H9 (cell line): ENCODE data around the gene CEP128. TPM values are rescaled to one million over a fixed set of nuclear protein-coding genes. Genes with fewer than 3 reads are reported as not detected.

Experiments
- DNase-seq: peaks from one replicate; pipeline ENCODE4 v3.0.0-alpha.2; 2017
- H2AFZ ChIP-seq: one replicate; pipeline ENCODE4 v1.6.1; 2013; ENCODE audit warnings: mild to moderate bottlenecking, low read length, control low read depth, moderate library complexity
- H2AK5ac ChIP-seq: 2 replicates; pipeline ENCODE4 v1.6.1; 2013; ENCODE audit warnings: low read length, control low read depth, mixed read lengths; ENCODE audit not compliant: insufficient read length
- H2BK120ac ChIP-seq: one replicate; pipeline ENCODE4 v1.6.1; 2013; ENCODE audit warnings: low read depth, mild to moderate bottlenecking, low read length, control low read depth, inconsistent platforms; ENCODE audit not compliant: poor library complexity, severe bottlenecking
- H2BK12ac ChIP-seq: 2 replicates; pipeline ENCODE4 v1.6.1; 2013; ENCODE audit warnings: low read length, control low read depth, mixed read lengths, low read depth; ENCODE audit not compliant: insufficient read length
- H2BK15ac ChIP-seq: 2 replicates; pipeline ENCODE4 v1.6.1; 2013; ENCODE audit warnings: low read depth, low read length, control low read depth
- H2BK20ac ChIP-seq: one replicate; pipeline ENCODE4 v1.6.1; 2013; ENCODE audit warnings: low read depth, mild to moderate bottlenecking, low read length, control low read depth, inconsistent platforms; ENCODE audit not compliant: poor library complexity, severe bottlenecking
- H2BK5ac ChIP-seq: 2 replicates; pipeline ENCODE4 v1.6.1; 2013; ENCODE audit warnings: low read length, control low read depth, mixed read lengths; ENCODE audit not compliant: insufficient read length
- H3K14ac ChIP-seq: 2 replicates; pipeline ENCODE4 v1.6.1; 2013; ENCODE audit warnings: low read length, control low read depth; ENCODE audit not compliant: insufficient read depth
- H3K18ac ChIP-seq: 2 replicates; pipeline ENCODE4 v1.6.1; 2013; ENCODE audit warnings: low read depth, mild to moderate bottlenecking, mixed read lengths, low read length, control low read depth; ENCODE audit not compliant: insufficient read length
- H3K23ac ChIP-seq: 2 replicates; pipeline ENCODE4 v1.6.1; 2013; ENCODE audit warnings: low read length, control low read depth, mixed read lengths, low read depth; ENCODE audit not compliant: insufficient read length
- H3K23me2 ChIP-seq: 2 replicates; pipeline ENCODE4 v1.6.1; 2013; ENCODE audit warnings: low read depth, mild to moderate bottlenecking, mixed read lengths, low read length, control low read depth; ENCODE audit not compliant: insufficient read length, poor library complexity, severe bottlenecking
- H3K27ac ChIP-seq: 2 replicates; pipeline ENCODE4 v1.5.1; 2013; ENCODE audit warnings: low read length, control low read depth, mixed read lengths, low read depth; ENCODE audit not compliant: insufficient read length
- H3K27me3 ChIP-seq: 2 replicates; pipeline ENCODE4 v1.6.1; 2013; ENCODE audit warnings: low read length, control low read depth, inconsistent platforms; ENCODE audit not compliant: insufficient read depth
- H3K4ac ChIP-seq: 2 replicates; pipeline ENCODE4 v1.6.1; 2013; ENCODE audit warnings: low read depth, mild to moderate bottlenecking, control low read depth, inconsistent platforms, low read length, moderate library complexity
- H3K4me1 ChIP-seq: 2 replicates; pipeline ENCODE4 v1.6.1; 2013; ENCODE audit warnings: low read length, control low read depth, inconsistent platforms; ENCODE audit not compliant: insufficient read depth
- H3K4me2 ChIP-seq: 2 replicates; pipeline ENCODE4 v1.6.1; 2013; ENCODE audit warnings: low read length, control low read depth, mixed read lengths; ENCODE audit not compliant: insufficient read length, insufficient read depth
- H3K56ac ChIP-seq: 2 replicates; pipeline ENCODE4 v1.6.1; 2013; ENCODE audit warnings: low read depth, mild to moderate bottlenecking, mixed read lengths, low read length, control low read depth; ENCODE audit not compliant: insufficient read length
- H3K79me1 ChIP-seq: 2 replicates; pipeline ENCODE4 v1.6.1; 2013; ENCODE audit warnings: low read depth, mild to moderate bottlenecking, moderate library complexity, low read length, control low read depth, inconsistent platforms; ENCODE audit not compliant: insufficient read depth, poor library complexity, severe bottlenecking
- H3K79me2 ChIP-seq: 2 replicates; pipeline ENCODE4 v1.6.1; 2013; ENCODE audit warnings: low read length, control low read depth, inconsistent platforms; ENCODE audit not compliant: insufficient read depth
- H3K9ac ChIP-seq: 2 replicates; pipeline ENCODE4 v1.6.1; 2013; ENCODE audit warnings: low read length, control low read depth, mixed read lengths; ENCODE audit not compliant: insufficient read length; ENCODE audit errors: extremely low read depth
- H3K9me3 ChIP-seq: one replicate; pipeline ENCODE4 v1.6.1; 2013; ENCODE audit warnings: low read depth, low read length, inconsistent platforms; ENCODE audit not compliant: control insufficient read depth
- H3T11ph ChIP-seq: one replicate; pipeline ENCODE4 v1.6.1; 2013; ENCODE audit warnings: mild to moderate bottlenecking, low read length, control low read depth, inconsistent platforms
- H4K20me1 ChIP-seq: one replicate; pipeline ENCODE4 v1.6.1; 2013; ENCODE audit not compliant: control insufficient read depth, insufficient read length, insufficient read depth
- H4K5ac ChIP-seq: 2 replicates; pipeline ENCODE4 v1.6.1; 2013; ENCODE audit warnings: low read depth, mild to moderate bottlenecking, mixed read lengths, low read length, control low read depth; ENCODE audit not compliant: insufficient read length
- H4K8ac ChIP-seq: replicated peaks from 2 replicates; pipeline ENCODE4 v1.6.1; 2013; ENCODE audit warnings: low read length, control low read depth, mixed read lengths, low read depth; ENCODE audit not compliant: insufficient read length
- H4K91ac ChIP-seq: 2 replicates; pipeline ENCODE4 v1.6.1; 2013; ENCODE audit warnings: low read depth, mild to moderate bottlenecking, moderate library complexity, mixed read lengths, low read length, control low read depth; ENCODE audit not compliant: insufficient read length
- H3K27ac Mint-ChIP-seq, 3 experiments: 2 replicates in 2 of 3; 3 replicates in 1 of 3; pipeline ENCODE4 v1.8.0; 2020 to 2021; ENCODE audit warnings: mixed read lengths in 3 of 3, mild to moderate bottlenecking in 1 of 3, moderate library complexity in 1 of 3
- H3K27me3 Mint-ChIP-seq: 2 replicates; pipeline ENCODE4 v1.8.0; 2021; ENCODE audit warnings: low read depth, mild to moderate bottlenecking, moderate library complexity, mixed read lengths
- H3K36me3 Mint-ChIP-seq, 3 experiments: 2 replicates in 2 of 3; 3 replicates in 1 of 3; pipeline ENCODE4 v1.8.0; 2020 to 2021; ENCODE audit warnings: low read depth in 3 of 3, mixed read lengths in 3 of 3; ENCODE audit not compliant: insufficient read depth in 1 of 3
- H3K4me1 Mint-ChIP-seq, 2 experiments: 2 replicates each; pipeline ENCODE4 v1.8.0; 2020; ENCODE audit warnings: mixed read lengths in 2 of 2
- H3K4me3 Mint-ChIP-seq, 2 experiments: 2 replicates in 1 of 2; 3 replicates in 1 of 2; pipeline ENCODE4 v1.8.0; 2020 to 2021; ENCODE audit warnings: mild to moderate bottlenecking in 2 of 2, mixed read lengths in 2 of 2, moderate library complexity in 1 of 2
- H3K9me3 Mint-ChIP-seq, 2 experiments: 2 replicates in 1 of 2; 3 replicates in 1 of 2; pipeline ENCODE4 v1.8.0; 2020; ENCODE audit warnings: mild to moderate bottlenecking in 2 of 2, mixed read lengths in 2 of 2, moderate library complexity in 1 of 2
- WGBS: extraction: QIAGEN DNeasy Blood & Tissue Kit; methylation state at CpG from one replicate; pipeline ENCODE4 v1.1.7; 2013; ENCODE audit warnings: missing lambda C conversion rate, low lambda C conversion rate, mixed read lengths; ENCODE audit not compliant: insufficient read length; ENCODE audit errors: extremely low coverage; 5-methylcytosine and 5-hydroxymethylcytosine counted together
- total RNA-seq: library from RNA; stranded (reverse); gene quantifications from 2 replicates; pipeline ENCODE4 v1.2.1, GENCODE V29; 2021
- TF ChIP-seq, protein P1 (sequence below): fragments of 200-600 bp; sonication (generic); conservative IDR thresholded peaks from 3 replicates; pipeline ENCODE4 v1.8.0; 2021; ENCODE audit warnings: antibody characterized with exemption, mild to moderate bottlenecking

Gene CEP128
- total RNA-seq, 1 experiment from 2014 or later: 16.3 TPM

DNA sequence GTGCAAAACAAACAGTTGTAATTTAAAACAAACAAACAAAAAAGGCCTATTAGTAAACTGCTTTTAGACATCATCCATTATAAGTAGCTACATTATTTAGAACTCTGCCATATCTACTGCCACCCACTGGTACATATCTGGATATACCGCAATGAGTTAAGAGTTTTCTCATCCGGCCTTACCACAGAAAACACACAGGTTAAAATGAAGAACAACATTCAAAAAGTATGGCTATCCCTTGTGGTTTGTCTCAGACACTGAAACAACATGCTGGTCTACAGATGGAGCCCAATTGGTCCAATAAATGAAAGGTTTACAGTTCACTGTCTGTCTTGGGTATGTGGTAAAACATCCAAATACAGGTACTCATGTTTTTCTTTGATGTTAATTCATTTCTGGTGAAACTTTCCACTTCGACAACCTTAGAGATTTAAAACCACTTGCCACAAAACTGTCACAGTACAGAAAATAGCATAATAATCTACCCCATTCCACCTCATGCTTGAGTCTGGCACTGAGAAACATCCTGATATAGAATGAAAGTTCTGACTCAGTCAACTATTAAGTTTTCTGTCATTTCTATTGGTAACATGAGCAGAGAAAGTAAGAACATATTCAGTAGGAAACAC lies 354.3 kb downstream of the CEP128 start:
- no peak for DNase-seq
- no peak overlapping the region for H3T11ph ChIP-seq

More for the DNA sequence above, 354.3 kb downstream of the CEP128 start:
- TF ChIP-seq, protein P1, sequence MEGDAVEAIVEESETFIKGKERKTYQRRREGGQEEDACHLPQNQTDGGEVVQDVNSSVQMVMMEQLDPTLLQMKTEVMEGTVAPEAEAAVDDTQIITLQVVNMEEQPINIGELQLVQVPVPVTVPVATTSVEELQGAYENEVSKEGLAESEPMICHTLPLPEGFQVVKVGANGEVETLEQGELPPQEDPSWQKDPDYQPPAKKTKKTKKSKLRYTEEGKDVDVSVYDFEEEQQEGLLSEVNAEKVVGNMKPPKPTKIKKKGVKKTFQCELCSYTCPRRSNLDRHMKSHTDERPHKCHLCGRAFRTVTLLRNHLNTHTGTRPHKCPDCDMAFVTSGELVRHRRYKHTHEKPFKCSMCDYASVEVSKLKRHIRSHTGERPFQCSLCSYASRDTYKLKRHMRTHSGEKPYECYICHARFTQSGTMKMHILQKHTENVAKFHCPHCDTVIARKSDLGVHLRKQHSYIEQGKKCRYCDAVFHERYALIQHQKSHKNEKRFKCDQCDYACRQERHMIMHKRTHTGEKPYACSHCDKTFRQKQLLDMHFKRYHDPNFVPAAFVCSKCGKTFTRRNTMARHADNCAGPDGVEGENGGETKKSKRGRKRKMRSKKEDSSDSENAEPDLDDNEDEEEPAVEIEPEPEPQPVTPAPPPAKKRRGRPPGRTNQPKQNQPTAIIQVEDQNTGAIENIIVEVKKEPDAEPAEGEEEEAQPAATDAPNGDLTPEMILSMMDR: peak; percentile 66
- Histone ChIP-seq H3K23me2 (no peaks in the 10 kb centered on the region), H2BK15ac (no peak overlapping the region), H4K8ac (no peak overlapping the region), H3K56ac (no peak overlapping the region), H2AK5ac (no peak overlapping the region), H3K4me1 (no peaks in the 10 kb centered on the region), H3K4ac (no peak overlapping the region), H2BK20ac (no peak overlapping the region), H2BK5ac (no peak overlapping the region), H3K9me3 (no peaks in the 10 kb centered on the region), H3K14ac (no peak overlapping the region), H3K27ac (no peak overlapping the region), H3K23ac (no peak overlapping the region), H3K79me2 (no peaks in the 10 kb centered on the region), H3K4me2 (no peak overlapping the region), H2BK120ac (no peak overlapping the region), H4K20me1 (no peaks in the 10 kb centered on the region), H2BK12ac (no peak overlapping the region), H3K9ac (no peak overlapping the region), H3K27me3 (no peaks in the 10 kb centered on the region), H4K91ac (no peak overlapping the region), H4K5ac (no peak overlapping the region), H3K79me1 (no peaks in the 10 kb centered on the region), H3K18ac (no peak overlapping the region), H2AFZ (no peak overlapping the region)
- Mint-ChIP-seq H3K4me1 (no peaks in the 10 kb centered on the region), H3K27me3 (no peaks in the 10 kb centered on the region), H3K36me3 (no peaks in the 10 kb centered on the region), H3K9me3 (peaks cover 0 to 8% of the 10 kb centered on the region in 2 experiments; a peak in 2 of 5 replicates), H3K27ac (no peak overlapping the region), H3K4me3 (no peak overlapping the region)
- WGBS: no CpG with 5 or more reads among the region's 3 CpGs
